ENCODE measurements around the gene KMT5C. TPM values are rescaled to one million over a fixed set of nuclear protein-coding genes. Genes with fewer than 3 reads are reported as not detected.
A peak's percentile ranks its signal among the peaks of the same experiment; 100 is the strongest.

The KMT5C gene
- total RNA-seq, 2 donors from 2014 or later: 73.1 to 80.6 TPM

GRCh38 chr19:55319785-55320184 is 19.9 kb upstream of the KMT5C start:
- WGBS, 2 experiments (ENCODE audit: insufficient coverage in 1 of 2, insufficient read length in 1 of 2): 20% methylated on average over 15 to 21 of the region's 21 CpGs
- DNase-seq: peak; percentile 95
- H3K27me3 Mint-ChIP-seq (ENCODE audit: insufficient read depth): no peaks in the 10 kb centered on the region
- H3K9ac ChIP-seq (ENCODE audit: extremely low read depth, low read length, poor library complexity, severe bottlenecking): no peak overlapping the region
- peak overlapping the region; percentile 83 for H3K27ac Mint-ChIP-seq
- TF ChIP-seq CTCF (conservative IDR thresholded peaks at IDR 0.05): no peak
- H3K9me3 Mint-ChIP-seq: no peaks in the 10 kb centered on the region
- peak overlapping the region; percentile 55 for H3K4me3 Mint-ChIP-seq
- H3K36me3 Mint-ChIP-seq (ENCODE audit: low read depth): no peaks in the 10 kb centered on the region
- H3K27me3 ChIP-seq (ENCODE audit: control insufficient read depth, insufficient read depth, low read length, poor library complexity, severe bottlenecking): no peaks in the 10 kb centered on the region
- H3K4me3 ChIP-seq (ENCODE audit: low read length): no peak overlapping the region
- no peaks in the 10 kb centered on the region for H3K36me3 ChIP-seq (ENCODE audit: control insufficient read depth, insufficient read depth, low read length)
- no peak overlapping the region for H3K27ac ChIP-seq (ENCODE audit: low read depth, low read length)
- H3K4me1 ChIP-seq (ENCODE audit: control insufficient read depth, insufficient read depth, low read length): peaks cover 8% of the 10 kb centered on the region
- peaks cover 24% of the 10 kb centered on the region for H3K4me1 Mint-ChIP-seq
- H3K9me3 ChIP-seq (ENCODE audit: control insufficient read depth, low read length): no peaks in the 10 kb centered on the region

- Histone ChIP-seq H3K27ac (ENCODE audit: low read depth, low read length) (no peak overlapping the region), H3K27me3 (ENCODE audit: control insufficient read depth, insufficient read depth, low read length, poor library complexity, severe bottlenecking) (no peaks in the 10 kb centered on the region), H3K36me3 (ENCODE audit: control insufficient read depth, insufficient read depth, low read length) (no peaks in the 10 kb centered on the region), H3K4me3 (ENCODE audit: low read length) (no peak overlapping the region), H3K9me3 (ENCODE audit: control insufficient read depth, low read length) (no peaks in the 10 kb centered on the region), H3K9ac (ENCODE audit: extremely low read depth, low read length, poor library complexity, severe bottlenecking) (no peak overlapping the region), H3K4me1 (ENCODE audit: control insufficient read depth, insufficient read depth, low read length) (peaks cover 8% of the 10 kb centered on the region)
- Mint-ChIP-seq H3K27ac (peak overlapping the region; percentile 17), H3K36me3 (ENCODE audit: low read depth) (no peaks in the 10 kb centered on the region), H3K4me1 (peaks cover 24% of the 10 kb centered on the region), H3K9me3 (no peaks in the 10 kb centered on the region), H3K4me3 (no peak overlapping the region), H3K27me3 (ENCODE audit: insufficient read depth) (no peaks in the 10 kb centered on the region)
- 92 to 100% methylated on average over 4 to 8 of the region's 8 CpGs for WGBS, 2 experiments (ENCODE audit: insufficient coverage in 1 of 2, insufficient read length in 1 of 2)
- no peak for TF ChIP-seq CTCF (conservative IDR thresholded peaks at IDR 0.05)
- no peak for DNase-seq
Measured at GRCh38 chr19:55320844-55321419, 18.7 kb upstream of the KMT5C start.

DNA sequence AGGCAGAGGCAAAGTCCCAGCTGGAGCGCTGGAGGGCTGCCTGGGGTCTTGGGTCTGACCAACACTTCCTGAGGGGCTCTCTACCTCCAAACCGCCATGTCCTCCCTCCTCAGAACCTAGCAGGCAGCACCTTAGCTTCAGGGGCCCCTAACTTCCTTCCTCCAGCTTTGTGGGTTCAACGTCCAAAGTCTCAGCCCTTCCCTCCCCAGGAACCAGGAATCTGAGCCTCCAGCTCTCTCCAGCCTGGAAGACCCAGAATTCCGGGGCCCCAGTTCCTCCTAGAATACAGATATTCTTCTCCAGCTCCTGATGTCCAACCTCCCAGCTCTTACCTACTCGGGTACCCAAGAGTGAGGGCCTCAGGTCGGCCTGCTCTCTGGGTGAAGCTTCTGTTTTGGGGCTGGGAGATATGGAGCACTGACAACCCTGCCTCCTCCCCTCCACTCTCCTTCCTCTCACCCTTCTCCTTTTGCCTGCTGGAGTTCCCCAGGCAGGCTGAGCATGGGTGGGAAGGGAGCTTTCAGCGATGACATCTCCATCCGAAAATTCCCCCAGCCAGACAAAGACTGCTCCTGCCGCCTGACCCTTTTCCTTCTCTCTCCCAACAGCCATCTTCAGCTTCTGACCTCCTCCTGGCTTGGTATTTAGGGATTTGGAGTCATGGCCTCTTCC is 18.1 kb upstream of the KMT5C start:
- Histone ChIP-seq H3K4me1 (ENCODE audit: control insufficient read depth, insufficient read depth, low read length) (peaks cover 8% of the 10 kb centered on the region), H3K27ac (ENCODE audit: low read depth, low read length) (no peak overlapping the region), H3K9ac (ENCODE audit: extremely low read depth, low read length, poor library complexity, severe bottlenecking) (no peak overlapping the region), H3K36me3 (ENCODE audit: control insufficient read depth, insufficient read depth, low read length) (no peaks in the 10 kb centered on the region), H3K4me3 (ENCODE audit: low read length) (no peak overlapping the region), H3K9me3 (ENCODE audit: control insufficient read depth, low read length) (no peaks in the 10 kb centered on the region), H3K27me3 (ENCODE audit: control insufficient read depth, insufficient read depth, low read length, poor library complexity, severe bottlenecking) (no peaks in the 10 kb centered on the region)
- H3K4me1 Mint-ChIP-seq: peaks cover 24% of the 10 kb centered on the region
- H3K36me3 Mint-ChIP-seq (ENCODE audit: low read depth): no peaks in the 10 kb centered on the region
- TF ChIP-seq CTCF (conservative IDR thresholded peaks at IDR 0.05): no peak
- no peaks in the 10 kb centered on the region for H3K27me3 Mint-ChIP-seq (ENCODE audit: insufficient read depth)
- no peaks in the 10 kb centered on the region for H3K9me3 Mint-ChIP-seq
- 88 to 91% methylated on average over 4 to 8 of the region's 9 CpGs for WGBS, 2 experiments (ENCODE audit: insufficient coverage in 1 of 2, insufficient read length in 1 of 2)
- no peak overlapping the region for H3K4me3 Mint-ChIP-seq
- no peak for DNase-seq
- peak overlapping the region; percentile 27 for H3K27ac Mint-ChIP-seq

Data from endodermal cell (in vitro differentiated cells).